Vagina (tissue), 2 donors: Measurements from ENCODE around the gene AQP12B. TPM values are rescaled to one million over a fixed set of nuclear protein-coding genes. Genes with fewer than 3 reads are reported as not detected.

Experiments
- DNase-seq, 2 donors: peaks; one replicate each; pipeline ENCODE4 v3.0.0-alpha.2; 2017; ENCODE audit errors: extremely low spot score in 2 of 2
- H3K27ac ChIP-seq: fragments of 200-600 bp; sonication (generic); one replicate; pipeline ENCODE4 v1.5.1; 2019
- H3K27me3 ChIP-seq: fragments of 200-600 bp; sonication (generic); one replicate; pipeline ENCODE4 v1.5.1; 2019
- H3K36me3 ChIP-seq, 2 donors: fragments of 200-600 bp; sonication (generic); one replicate each; pipeline ENCODE4 v1.5.1; 2017 to 2019
- H3K4me1 ChIP-seq: fragments of 200-600 bp; sonication (generic); one replicate; pipeline ENCODE4 v1.5.1; 2019
- H3K4me3 ChIP-seq, 2 donors: fragments of 200-600 bp; sonication (generic); 1 replicate in 1 of 2; 2 replicates in 1 of 2; pipeline ENCODE4 v1.5.1; 2016 to 2019
- H3K9me3 ChIP-seq: fragments of 200-600 bp; sonication (generic); one replicate; pipeline ENCODE4 v1.5.1; 2019
- CTCF ChIP-seq, 3 experiments: fragments of 450-650 bp in 2 of 3; fragments of 200-600 bp in 1 of 3; sonication (generic) in 1 of 3; IDR thresholded peaks; one replicate each; pipeline ENCODE4 v1.5.1; 2017 to 2019; ENCODE audit warnings: antibody characterized with exemption in 3 of 3, mild to moderate bottlenecking in 2 of 3, moderate library complexity in 2 of 3
- POLR2A ChIP-seq, 2 donors: fragments of 450-650 bp; IDR thresholded peaks; one replicate each; pipeline ENCODE4 v1.6.1; 2017; ENCODE audit warnings: antibody characterized with exemption in 2 of 2, mild to moderate bottlenecking in 2 of 2, moderate library complexity in 2 of 2
- POLR2AphosphoS5 ChIP-seq, 2 donors: sonication (generic); formaldehyde crosslinking; IDR thresholded peaks; one replicate each; pipeline ENCODE4 v1.9.0; 2017; ENCODE audit warnings: antibody characterized with exemption in 2 of 2, mild to moderate bottlenecking in 2 of 2, low read depth in 1 of 2; ENCODE audit not compliant: insufficient read depth in 1 of 2
- intact Hi-C: fragments of 100-400 bp; cut with DNase I; formaldehyde crosslinking; loops from one replicate; pipeline ENCODE4 v1.15.1; 2023
- total RNA-seq: library from RNA; depleted of rRNA; stranded (reverse); fragments of >200 nt; gene quantifications from one replicate; pipeline ENCODE4 v1.2.3, GENCODE V29; 2016

AQP12B gene
- total RNA-seq, 1 donor from 2014 or later: not detected

GRCh38 chr2:240637116-240637900, 45.4 kb downstream of the AQP12B start:
- Histone ChIP-seq H3K36me3 (no peaks in the 10 kb centered on the region), H3K27ac (no peak overlapping the region), H3K4me3 (no peak overlapping the region), H3K9me3 (no peaks in the 10 kb centered on the region), H3K4me1 (no peaks in the 10 kb centered on the region), H3K27me3 (no peaks in the 10 kb centered on the region)
- TF ChIP-seq POLR2AphosphoS5 (IDR thresholded peaks at IDR 0.05; ENCODE audit: insufficient read depth in 1 of 2, low read depth in 1 of 2): no peak
- TF ChIP-seq CTCF (IDR thresholded peaks at IDR 0.05): no peak
- no peak for TF ChIP-seq POLR2A (IDR thresholded peaks at IDR 0.05)
- no peak for DNase-seq
- intact Hi-C loops: no loop called here

DNA sequence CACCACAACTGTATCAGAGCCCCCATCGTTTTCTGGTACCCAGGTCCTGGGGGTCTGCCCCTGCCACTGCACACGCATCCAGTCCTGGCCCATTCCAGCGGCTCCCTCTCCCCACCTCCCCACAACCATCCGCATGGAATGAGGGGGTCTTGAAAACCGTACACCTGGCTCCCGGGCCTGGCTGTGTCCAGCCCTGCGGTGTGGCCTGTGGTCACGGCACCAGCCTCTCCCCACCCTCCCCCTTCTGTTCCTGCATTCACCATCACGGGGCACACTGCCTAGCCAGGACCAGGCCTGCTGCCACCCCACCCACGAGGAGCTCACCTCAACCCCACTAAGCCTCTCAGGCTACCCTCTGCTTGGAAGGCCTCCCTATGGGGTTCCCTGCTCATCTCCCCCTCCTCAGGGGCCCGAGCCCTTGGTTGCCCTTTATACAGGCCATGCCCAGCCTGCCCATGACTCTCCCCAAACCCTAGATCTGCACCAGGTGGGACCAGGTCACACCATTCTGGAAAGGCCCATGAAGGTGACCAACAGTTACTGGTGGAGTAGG, 46.0 kb downstream of the AQP12B start:
- DNase-seq: no peak
- Histone ChIP-seq H3K36me3 (no peaks in the 10 kb centered on the region), H3K27ac (no peak overlapping the region), H3K4me1 (no peaks in the 10 kb centered on the region), H3K27me3 (no peaks in the 10 kb centered on the region), H3K9me3 (no peaks in the 10 kb centered on the region), H3K4me3 (no peak overlapping the region)
- TF ChIP-seq CTCF (IDR thresholded peaks at IDR 0.05) (no peak), POLR2AphosphoS5 (IDR thresholded peaks at IDR 0.05; ENCODE audit: insufficient read depth in 1 of 2, low read depth in 1 of 2) (no peak), POLR2A (IDR thresholded peaks at IDR 0.05) (no peak)
- intact Hi-C loops: no loop called here

GRCh38 chr2:240635998-240636547, 46.6 kb downstream of the AQP12B start:
- no peak for TF ChIP-seq CTCF (IDR thresholded peaks at IDR 0.05)
- no peak for TF ChIP-seq POLR2A (IDR thresholded peaks at IDR 0.05)
- TF ChIP-seq POLR2AphosphoS5 (IDR thresholded peaks at IDR 0.05; ENCODE audit: insufficient read depth in 1 of 2, low read depth in 1 of 2): no peak
- Histone ChIP-seq H3K4me3 (no peak overlapping the region), H3K36me3 (no peaks in the 10 kb centered on the region), H3K4me1 (no peaks in the 10 kb centered on the region), H3K9me3 (no peaks in the 10 kb centered on the region), H3K27ac (no peak overlapping the region), H3K27me3 (no peaks in the 10 kb centered on the region)
- intact Hi-C loops: no loop called here
- DNase-seq: no peak

DNA sequence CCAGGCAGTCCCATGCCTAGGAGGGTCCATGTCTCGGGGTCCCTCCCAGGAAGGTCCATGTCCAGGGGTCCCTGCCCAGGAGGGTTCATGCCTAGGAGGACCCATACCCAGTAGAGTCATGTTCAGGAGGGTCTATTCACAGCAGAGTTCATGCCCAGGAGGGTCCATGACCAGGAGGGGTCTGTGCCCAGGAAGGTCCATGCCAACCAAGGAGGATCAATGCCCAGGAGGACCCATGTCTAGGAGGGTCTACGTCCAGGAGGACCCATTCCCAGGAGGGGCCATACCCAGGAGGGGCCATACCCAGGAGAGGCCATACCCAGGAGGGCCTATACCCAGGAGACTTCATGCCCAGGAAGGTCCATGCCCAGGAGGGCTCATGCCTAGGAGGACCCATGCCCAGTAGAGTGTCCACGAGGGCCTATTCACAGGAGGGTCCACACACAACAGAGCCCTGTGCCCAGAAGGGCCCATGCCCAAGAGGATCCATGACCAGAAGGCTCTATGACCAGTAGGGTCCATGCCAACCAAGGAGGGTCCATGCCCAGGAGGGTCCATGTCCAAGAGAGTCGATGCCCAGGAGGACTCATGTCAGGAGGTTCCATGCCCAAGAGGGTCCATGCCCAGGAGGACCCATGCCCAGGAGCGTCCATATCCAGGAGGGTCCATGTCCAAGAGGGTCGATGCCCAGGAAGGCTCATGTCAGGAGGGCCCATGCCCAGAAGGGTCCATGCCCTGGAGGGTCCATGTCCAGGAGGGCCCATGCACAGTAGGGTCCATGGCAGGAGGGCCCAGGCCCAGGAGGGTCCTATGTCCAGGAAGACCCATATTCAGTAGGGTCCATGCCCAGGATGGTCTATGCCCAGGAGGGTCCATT, 47.3 kb downstream of the AQP12B start:
- Histone ChIP-seq H3K27ac (no peak overlapping the region), H3K36me3 (no peaks in the 10 kb centered on the region), H3K4me1 (no peaks in the 10 kb centered on the region), H3K4me3 (no peak overlapping the region), H3K9me3 (no peaks in the 10 kb centered on the region), H3K27me3 (no peaks in the 10 kb centered on the region)
- no peak for DNase-seq
- TF ChIP-seq CTCF (IDR thresholded peaks at IDR 0.05) (no peak), POLR2AphosphoS5 (IDR thresholded peaks at IDR 0.05; ENCODE audit: insufficient read depth in 1 of 2, low read depth in 1 of 2) (no peak), POLR2A (IDR thresholded peaks at IDR 0.05) (no peak)
- intact Hi-C loops: no loop called here
